HG03565 (cell line): ENCODE measurements around the gene HMGB1.
"Not testable (repeated sequence)": the region's sequence is repeated elsewhere in the genome, so short reads cannot be mapped to it uniquely, and the experiment has no call there.

Experiments used
- ATAC-seq: cut with Tn5 transposase; IDR thresholded peaks from one replicate; pipeline ENCODE4 v1.9.1; 2021; ENCODE audit warnings: mild to moderate bottlenecking, moderate library complexity; ENCODE audit not compliant: unreplicated experiment

The HMGB1 gene

GRCh38 chr13:30466841-30467252 lies 1.1 kb upstream of the HMGB1 start:
- no peak for ATAC-seq

- no peak for ATAC-seq
These were observed 600 bp upstream of the HMGB1 start for GRCh38 chr13:30466358-30466714.

GRCh38 chr13:30465343-30465592 lies 468 bp downstream of the HMGB1 start:
- ATAC-seq = no peak

GRCh38 chr13:30464496-30465342 lies 1.0 kb downstream of the HMGB1 start:
- peak; percentile 10 for ATAC-seq

GRCh38 chr13:30463787-30464495 lies 1.8 kb downstream of the HMGB1 start:
- peak; percentile 23 for ATAC-seq

GRCh38 chr13:30461279-30462066 lies 4.3 kb downstream of the HMGB1 start:
- ATAC-seq = not testable (repeated sequence)

GRCh38 chr13:30457306-30457891 lies 8.3 kb downstream of the HMGB1 start:
- ATAC-seq = no peak

- ATAC-seq = no peak
These were observed 9.4 kb downstream of the HMGB1 start for GRCh38 chr13:30456290-30456689.

GRCh38 chr13:30454991-30455390 lies 10.7 kb downstream of the HMGB1 start:
- no peak for ATAC-seq

GRCh38 chr13:30453727-30454126 lies 12.0 kb downstream of the HMGB1 start:
- ATAC-seq = no peak

- ATAC-seq = not testable (repeated sequence)
These were observed 14.3 kb downstream of the HMGB1 start for GRCh38 chr13:30451476-30451875.

GRCh38 chr13:30450066-30450465 lies 15.7 kb downstream of the HMGB1 start:
- no peak for ATAC-seq

- ATAC-seq = no peak
These were observed 17.3 kb downstream of the HMGB1 start for GRCh38 chr13:30448441-30448840.

GRCh38 chr13:30446126-30446500 lies 19.6 kb downstream of the HMGB1 start:
- ATAC-seq = no peak

- peak; percentile 45 for ATAC-seq
These were observed 21.8 kb downstream of the HMGB1 start for GRCh38 chr13:30443957-30444404.

- ATAC-seq = not testable (repeated sequence)
These were observed 22.2 kb downstream of the HMGB1 start for GRCh38 chr13:30443491-30443890.

- no peak for ATAC-seq
These were observed 22.8 kb downstream of the HMGB1 start for GRCh38 chr13:30442926-30443325.

GRCh38 chr13:30440910-30441703 lies 24.6 kb downstream of the HMGB1 start:
- no peak for ATAC-seq

- ATAC-seq = no peak
These were observed 27.4 kb downstream of the HMGB1 start for GRCh38 chr13:30438286-30438685.

GRCh38 chr13:30437177-30437576 lies 28.6 kb downstream of the HMGB1 start:
- no peak for ATAC-seq
